Prostate gland (tissue), 2 donors: Measurements from ENCODE around the gene PRPF31. TPM values are rescaled to one million over a fixed set of nuclear protein-coding genes. Genes with fewer than 3 reads are reported as not detected.
"Not testable (repeated sequence)": the region's sequence is repeated elsewhere in the genome, so short reads cannot be mapped to it uniquely, and the experiment has no call there.

Experiments
- DNase-seq: peaks from one replicate; pipeline ENCODE4 v3.0.0-alpha.2; 2019; ENCODE audit warnings: low spot score
- H3K27ac ChIP-seq, 2 donors: fragments of 200-600 bp; sonication (generic); 2 replicates each; pipeline ENCODE4 v1.5.1; 2017 to 2019
- H3K27me3 ChIP-seq: fragments of 200-600 bp; sonication (generic); replicated peaks from 2 replicates; pipeline ENCODE4 v1.5.1; 2019; ENCODE audit not compliant: insufficient read depth
- H3K36me3 ChIP-seq, 2 donors: fragments of 200-600 bp; sonication (generic); 1 replicate in 1 of 2; 2 replicates in 1 of 2; pipeline versions ENCODE4 v1.5.1 to v1.8.1; 2017 to 2019
- H3K4me1 ChIP-seq: fragments of 200-600 bp; sonication (generic); replicated peaks from 2 replicates; pipeline ENCODE4 v1.5.1; 2019
- H3K4me3 ChIP-seq, 2 donors: fragments of 200-600 bp; sonication (generic); 2 replicates each; pipeline ENCODE4 v1.5.1; 2017 to 2019
- H3K9me3 ChIP-seq: fragments of 200-600 bp; sonication (generic); 2 replicates; pipeline ENCODE4 v1.5.1; 2017
- CTCF ChIP-seq, 4 experiments: fragments of 200-600 bp in 2 of 4; fragments of 450-650 bp in 2 of 4; sonication (generic) in 2 of 4; IDR thresholded peaks; 1 replicate in 3 of 4; 2 replicates in 1 of 4; pipeline ENCODE4 v1.5.1; 2016 to 2019; ENCODE audit warnings: antibody characterized with exemption in 4 of 4, mild to moderate bottlenecking in 2 of 4, moderate library complexity in 2 of 4
- POLR2A ChIP-seq: fragments of 450-650 bp; IDR thresholded peaks from one replicate; pipeline ENCODE4 v1.6.1; 2016; ENCODE audit warnings: antibody characterized with exemption, mild to moderate bottlenecking
- POLR2AphosphoS5 ChIP-seq: sonication (generic); formaldehyde crosslinking; IDR thresholded peaks from one replicate; pipeline ENCODE4 v1.6.1; 2017; ENCODE audit warnings: antibody characterized with exemption
- WGBS: methylation state at CpG from one replicate; pipeline ENCODE4 v1.1.5; 2018; 5-methylcytosine and 5-hydroxymethylcytosine counted together
- intact Hi-C: fragments of 100-400 bp; cut with DNase I; formaldehyde crosslinking; loops from one replicate; pipeline ENCODE4 v1.14.2; 2022
- total RNA-seq, 2 donors: library from RNA; depleted of rRNA; stranded (reverse); fragments of >200 nt; gene quantifications; one replicate each; pipeline ENCODE4 v1.1.0, GENCODE V29; 2016

The PRPF31 gene
- total RNA-seq, 2 donors from 2014 or later = 50.7 to 71.6 TPM

DNA sequence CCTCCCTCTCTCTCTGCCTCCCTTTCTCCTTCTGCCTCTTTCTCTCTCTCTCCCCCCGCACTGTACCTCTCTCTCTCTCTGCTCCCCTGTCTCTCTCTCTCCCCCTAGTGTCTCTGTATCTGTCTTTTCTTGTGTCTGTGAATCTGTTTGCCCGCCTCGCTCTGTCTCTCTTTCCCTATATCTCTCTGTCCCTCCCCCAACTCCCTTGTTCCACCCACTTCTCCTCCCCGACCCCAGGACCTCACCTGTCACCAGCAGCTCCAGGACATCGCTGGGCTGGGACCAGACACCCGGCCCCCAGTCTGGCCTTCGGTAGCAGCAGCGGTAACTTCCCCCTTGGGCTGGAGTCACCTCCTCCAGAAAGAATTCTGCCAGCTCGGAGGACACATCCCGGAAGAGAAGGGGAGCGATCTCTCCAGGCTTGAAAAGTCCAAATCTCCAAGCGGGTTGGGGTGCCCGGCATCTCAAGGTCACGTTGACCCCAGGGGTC lies 18.9 kb upstream of the PRPF31 start:
- H3K4me3 ChIP-seq = peak overlapping the region in 1 of 2 donors; percentile 10
- H3K27ac ChIP-seq = peak overlapping the region; percentile 9 to 47
- no peak for DNase-seq
- no peaks in the 10 kb centered on the region for H3K36me3 ChIP-seq
- no peaks in the 10 kb centered on the region for H3K27me3 ChIP-seq
- intact Hi-C loops = no loop called here
- 9% methylated on average over 11 of the region's 14 CpGs for WGBS
- TF ChIP-seq POLR2AphosphoS5 (no peak), POLR2A (no peak), CTCF (IDR thresholded peaks at IDR 0.05) (no peak)
- no peaks in the 10 kb centered on the region for H3K4me1 ChIP-seq
- no peaks in the 10 kb centered on the region for H3K9me3 ChIP-seq

- Histone ChIP-seq H3K4me3 (no peak overlapping the region), H3K27ac (no peak overlapping the region), H3K36me3 (no peaks in the 10 kb centered on the region), H3K9me3 (no peaks in the 10 kb centered on the region), H3K4me1 (peaks cover 3% of the 10 kb centered on the region), H3K27me3 (no peaks in the 10 kb centered on the region)
- TF ChIP-seq POLR2A (no peak), CTCF (IDR thresholded peaks at IDR 0.05) (no peak), POLR2AphosphoS5 (no peak)
- DNase-seq = no peak
- intact Hi-C loops = no loop called here
- WGBS = 88% methylated on average over 12 of the region's 12 CpGs
Observed at GRCh38 chr19:54099190-54099902, 16.2 kb upstream of the PRPF31 start.

GRCh38 chr19:54099903-54100255 lies 15.7 kb upstream of the PRPF31 start:
- DNase-seq, H3K27ac ChIP-seq, H3K4me1 ChIP-seq, H3K27me3 ChIP-seq, H3K36me3 ChIP-seq, intact Hi-C loops, H3K9me3 ChIP-seq, H3K4me3 ChIP-seq: not testable (repeated sequence)
- 85% methylated on average over 9 of the region's 9 CpGs for whole genome bisulfite sequencing

- Histone ChIP-seq H3K27ac (no peak within 1 kb of the TSS), H3K4me3 (no peak within 1 kb of the TSS), H3K36me3 (no peaks in the 10 kb centered on the region), H3K9me3 (no peaks in the 10 kb centered on the region), H3K27me3 (no peaks in the 10 kb centered on the region), H3K4me1 (peaks cover 3% of the 10 kb centered on the region)
- DNase-seq = no peak
- intact Hi-C loops = no loop called here
- TF ChIP-seq POLR2AphosphoS5 = no peak
- TF ChIP-seq CTCF (IDR thresholded peaks at IDR 0.05) = no peak
- TF ChIP-seq POLR2A = no peak
- 60% methylated on average over 5 of the region's 5 CpGs for WGBS
Observed at GRCh38 chr19:54100561-54100960, 15.0 kb upstream of the PRPF31 start, which contains the start of gene OSCAR. Gene OSCAR (minus strand): TSS chr19:54100803. CDS start chr19:54100792, 11 bp downstream.

GRCh38 chr19:54102421-54103169 lies 13.0 kb upstream of the PRPF31 start, which contains the start of gene NDUFA3:
Gene NDUFA3 (plus strand): TSS chr19:54102855. CDS start chr19:54102879, 24 bp downstream.
- intact Hi-C loops = no loop called here
- peak within 1 kb of the TSS; percentile 46 to 55 for H3K27ac ChIP-seq
- peak; percentile 97 for DNase-seq
- no peaks in the 10 kb centered on the region for H3K9me3 ChIP-seq
- H3K36me3 ChIP-seq = no peaks in the 10 kb centered on the region
- peak within 1 kb of the TSS; percentile 64 to 84 for H3K4me3 ChIP-seq
- TF ChIP-seq POLR2AphosphoS5 = peak; percentile 100
- peak; percentile 60 for TF ChIP-seq POLR2A
- peak in 1 of 4 experiments; percentile 20 for TF ChIP-seq CTCF (IDR thresholded peaks at IDR 0.05)
- WGBS = 2% methylated on average over 54 of the region's 54 CpGs
- H3K4me1 ChIP-seq = peaks cover 3% of the 10 kb centered on the region
- H3K27me3 ChIP-seq = no peaks in the 10 kb centered on the region
